ENCODE measurements around the gene SUPT4H1. TPM values are rescaled to one million over a fixed set of nuclear protein-coding genes. Genes with fewer than 3 reads are reported as not detected.

Gene SUPT4H1
- total RNA-seq, 1 experiment from 2014 or later: 109 TPM

DNA sequence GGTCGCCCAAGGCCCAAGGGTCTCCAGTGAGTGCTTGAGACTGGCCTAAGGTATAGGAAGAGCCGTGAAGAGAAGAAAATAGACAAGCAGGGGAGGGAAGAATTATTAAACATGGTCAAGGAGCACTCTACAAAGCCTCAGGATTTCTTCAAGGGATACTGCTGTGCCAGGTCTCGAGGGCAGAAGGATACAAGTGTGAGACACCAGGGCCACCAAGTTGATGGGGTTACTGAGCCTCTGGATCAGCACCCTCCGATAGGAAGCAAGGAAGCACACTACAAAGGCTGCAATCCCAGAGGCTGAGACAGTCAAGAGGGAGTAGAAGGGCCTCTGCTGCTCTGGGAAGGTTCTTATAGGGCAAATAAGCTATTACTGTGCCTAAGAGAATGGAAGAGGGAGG lies 6.5 kb downstream of the SUPT4H1 start:
- Histone ChIP-seq H2BK5ac (ENCODE audit: insufficient read length, low read length) (no peak overlapping the region), H2AK5ac (ENCODE audit: insufficient read length, low read length) (no peak overlapping the region), H3K4ac (ENCODE audit: low read depth, low read length) (no peak overlapping the region), H2AFZ (ENCODE audit: low read length) (no peak overlapping the region), H2BK12ac (ENCODE audit: insufficient read length, low read depth, low read length) (no peak overlapping the region), H3K27ac (ENCODE audit: insufficient read length, low read depth, low read length) (no peak overlapping the region), H3K56ac (ENCODE audit: insufficient read length, low read depth, low read length) (no peak overlapping the region), H3K14ac (ENCODE audit: insufficient read depth, low read length) (no peak overlapping the region), H3T11ph (ENCODE audit: low read length) (no peak overlapping the region), H3K23ac (ENCODE audit: insufficient read length, low read depth, low read length) (no peak overlapping the region), H3K9ac (ENCODE audit: extremely low read depth, insufficient read length, low read length) (no peak overlapping the region), H3K79me2 (ENCODE audit: insufficient read depth, low read length) (no peaks in the 10 kb centered on the region), H3K9me3 (ENCODE audit: control insufficient read depth, low read depth, low read length) (no peaks in the 10 kb centered on the region), H3K4me2 (ENCODE audit: insufficient read depth, insufficient read length, low read length) (no peak overlapping the region), H2BK120ac (ENCODE audit: low read depth, low read length, poor library complexity, severe bottlenecking) (no peak overlapping the region), H3K79me1 (ENCODE audit: insufficient read depth, low read depth, low read length, poor library complexity, severe bottlenecking) (no peaks in the 10 kb centered on the region), H3K27me3 (ENCODE audit: insufficient read depth, low read length) (no peaks in the 10 kb centered on the region), H4K5ac (ENCODE audit: insufficient read length, low read depth, low read length) (no peak overlapping the region), H4K20me1 (ENCODE audit: control insufficient read depth, insufficient read depth, insufficient read length) (no peaks in the 10 kb centered on the region), H3K23me2 (ENCODE audit: insufficient read length, low read depth, low read length, poor library complexity, severe bottlenecking) (no peaks in the 10 kb centered on the region), H4K91ac (ENCODE audit: insufficient read length, low read depth, low read length) (no peak overlapping the region), H4K8ac (replicated peaks; ENCODE audit: insufficient read length, low read depth, low read length) (no peak overlapping the region), H2BK20ac (ENCODE audit: low read depth, low read length, poor library complexity, severe bottlenecking) (no peak overlapping the region), H2BK15ac (ENCODE audit: low read depth, low read length) (no peak overlapping the region), H3K4me1 (ENCODE audit: insufficient read depth, low read length) (no peaks in the 10 kb centered on the region), H3K18ac (ENCODE audit: insufficient read length, low read depth, low read length) (no peak overlapping the region)
- H3K4me3 Mint-ChIP-seq: no peak overlapping the region
- H3K27me3 Mint-ChIP-seq (ENCODE audit: low read depth): peaks cover 3% of the 10 kb centered on the region
- no CpG with 5 or more reads among the region's 4 CpGs for WGBS (ENCODE audit: extremely low coverage, insufficient read length, low lambda C conversion rate)
- no peak overlapping the region; a peak in 1 of 7 replicates for H3K27ac Mint-ChIP-seq
- peaks cover 35 to 61% (median 60%) of the 10 kb centered on the region in 3 experiments for H3K36me3 Mint-ChIP-seq (ENCODE audit: insufficient read depth in 1 of 3, low read depth in 3 of 3)
- DNase-seq: no peak
- H3K9me3 Mint-ChIP-seq: no peaks in the 10 kb centered on the region
- H3K4me1 Mint-ChIP-seq: no peaks in the 10 kb centered on the region
- TF ChIP-seq, protein P1, sequence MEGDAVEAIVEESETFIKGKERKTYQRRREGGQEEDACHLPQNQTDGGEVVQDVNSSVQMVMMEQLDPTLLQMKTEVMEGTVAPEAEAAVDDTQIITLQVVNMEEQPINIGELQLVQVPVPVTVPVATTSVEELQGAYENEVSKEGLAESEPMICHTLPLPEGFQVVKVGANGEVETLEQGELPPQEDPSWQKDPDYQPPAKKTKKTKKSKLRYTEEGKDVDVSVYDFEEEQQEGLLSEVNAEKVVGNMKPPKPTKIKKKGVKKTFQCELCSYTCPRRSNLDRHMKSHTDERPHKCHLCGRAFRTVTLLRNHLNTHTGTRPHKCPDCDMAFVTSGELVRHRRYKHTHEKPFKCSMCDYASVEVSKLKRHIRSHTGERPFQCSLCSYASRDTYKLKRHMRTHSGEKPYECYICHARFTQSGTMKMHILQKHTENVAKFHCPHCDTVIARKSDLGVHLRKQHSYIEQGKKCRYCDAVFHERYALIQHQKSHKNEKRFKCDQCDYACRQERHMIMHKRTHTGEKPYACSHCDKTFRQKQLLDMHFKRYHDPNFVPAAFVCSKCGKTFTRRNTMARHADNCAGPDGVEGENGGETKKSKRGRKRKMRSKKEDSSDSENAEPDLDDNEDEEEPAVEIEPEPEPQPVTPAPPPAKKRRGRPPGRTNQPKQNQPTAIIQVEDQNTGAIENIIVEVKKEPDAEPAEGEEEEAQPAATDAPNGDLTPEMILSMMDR (conservative IDR thresholded peaks at IDR 0.05): no peak

Measured in H9 (cell line).